Superior temporal gyrus (tissue), 1 donor: ENCODE measurements around the gene MYLK2.
A peak's percentile ranks its signal among the peaks of the same experiment; 100 is the strongest.

Experiments used
- DNase-seq: peaks from one replicate; pipeline ENCODE4 v3.0.0-alpha.2; 2016; ENCODE audit errors: extremely low spot score

MYLK2 gene

GRCh38 chr20:31871618-31871954 lies 52.4 kb downstream of the MYLK2 start:
- DNase-seq: no peak

- no peak for DNase-seq
Measured at GRCh38 chr20:31872406-31872805, 53.2 kb downstream of the MYLK2 start.

- no peak for DNase-seq
Measured at GRCh38 chr20:31875671-31876070, 56.5 kb downstream of the MYLK2 start.

GRCh38 chr20:31877684-31878083 lies 58.5 kb downstream of the MYLK2 start:
- DNase-seq: no peak

- peak; percentile 93 for DNase-seq
Measured at GRCh38 chr20:31879143-31879987, 60.2 kb downstream of the MYLK2 start.

- DNase-seq: no peak
Measured at GRCh38 chr20:31881945-31882344, 62.8 kb downstream of the MYLK2 start.

GRCh38 chr20:31883829-31884228 lies 64.7 kb downstream of the MYLK2 start:
- DNase-seq: no peak
